Uterus (tissue), 2 donors: Measurements from ENCODE around the gene ARID1B.

Experiments used
- CTCF ChIP-seq, 4 experiments: fragments of 200-600 bp in 2 of 4; fragments of 450-650 bp in 2 of 4; sonication (generic) in 2 of 4; IDR thresholded peaks; one replicate each; pipeline ENCODE4 v1.5.1; 2016 to 2019; ENCODE audit warnings: antibody characterized with exemption in 4 of 4, mild to moderate bottlenecking in 2 of 4, moderate library complexity in 1 of 4
- POLR2A ChIP-seq, 2 donors: fragments of 450-650 bp; IDR thresholded peaks; one replicate each; pipeline ENCODE4 v1.6.1; 2016; ENCODE audit warnings: antibody characterized with exemption in 2 of 2, mild to moderate bottlenecking in 1 of 2, moderate library complexity in 1 of 2

GRCh38 chr6:157021993-157022740 is 245.0 kb downstream of the ARID1B start:
- TF ChIP-seq CTCF (IDR thresholded peaks at IDR 0.05): no peak
- TF ChIP-seq POLR2A (IDR thresholded peaks at IDR 0.05): peak in 1 of 2 donors; percentile 71
